ENCODE results near the gene NLGN3.

- TF ChIP-seq EZH2 (IDR thresholded peaks at IDR 0.05; ENCODE audit: borderline replicate concordance, low read depth, low read length, severe bottlenecking) = no peak
- TF ChIP-seq CTCF (IDR thresholded peaks at IDR 0.05; ENCODE audit: borderline replicate concordance, extremely low read depth, low read length, poor library complexity, severe bottlenecking) = no peak
Measured at GRCh38 chrX:71099736-71100135, 44.9 kb upstream of the NLGN3 start.
